IPS-15b (cell line): Measurements from ENCODE around the gene LRRC45.

Source experiments
- H3K27me3 ChIP-seq: one replicate; pipeline ENCODE4 v1.6.1; 2013; ENCODE audit warnings: low read length; ENCODE audit not compliant: control insufficient read depth, insufficient read depth
- H3K36me3 ChIP-seq: one replicate; pipeline ENCODE4 v1.6.1; 2013; ENCODE audit warnings: low read length; ENCODE audit not compliant: control insufficient read depth, insufficient read depth
- H3K4me1 ChIP-seq: one replicate; pipeline ENCODE4 v1.6.1; 2013; ENCODE audit warnings: mild to moderate bottlenecking, low read length; ENCODE audit not compliant: control insufficient read depth, insufficient read depth
- H3K4me3 ChIP-seq: one replicate; pipeline ENCODE4 v1.5.1; 2013; ENCODE audit warnings: low read depth, low read length
- H3K9ac ChIP-seq: one replicate; pipeline ENCODE4 v1.6.1; 2013; ENCODE audit warnings: low read depth, mild to moderate bottlenecking, low read length
- H3K9me3 ChIP-seq: one replicate; pipeline ENCODE4 v1.6.1; 2013; ENCODE audit warnings: mild to moderate bottlenecking, low read length; ENCODE audit not compliant: control insufficient read depth, insufficient read depth

LRRC45 gene

GRCh38 chr17:81984773-81985410 is 38.2 kb upstream of the LRRC45 start:
- Histone ChIP-seq H3K9ac (no peak overlapping the region), H3K4me1 (no peaks in the 10 kb centered on the region), H3K9me3 (no peaks in the 10 kb centered on the region), H3K4me3 (no peak overlapping the region), H3K27me3 (no peaks in the 10 kb centered on the region), H3K36me3 (peaks cover 27% of the 10 kb centered on the region)

- H3K9me3 ChIP-seq = no peaks in the 10 kb centered on the region
- H3K4me1 ChIP-seq = no peaks in the 10 kb centered on the region
- no peak overlapping the region for H3K4me3 ChIP-seq
- peaks cover 27% of the 10 kb centered on the region for H3K36me3 ChIP-seq
- H3K27me3 ChIP-seq = no peaks in the 10 kb centered on the region
- no peak overlapping the region for H3K9ac ChIP-seq
Observed at GRCh38 chr17:81986606-81987005, 36.5 kb upstream of the LRRC45 start.

GRCh38 chr17:81987161-81987770 is 35.8 kb upstream of the LRRC45 start:
- no peaks in the 10 kb centered on the region for H3K27me3 ChIP-seq
- no peak overlapping the region for H3K9ac ChIP-seq
- H3K4me3 ChIP-seq = no peak overlapping the region
- peaks cover 27% of the 10 kb centered on the region for H3K36me3 ChIP-seq
- no peaks in the 10 kb centered on the region for H3K4me1 ChIP-seq
- H3K9me3 ChIP-seq = no peaks in the 10 kb centered on the region

- Histone ChIP-seq H3K27me3 (no peaks in the 10 kb centered on the region), H3K4me1 (no peaks in the 10 kb centered on the region), H3K9ac (peak overlapping the region; percentile 47), H3K36me3 (peaks cover 4% of the 10 kb centered on the region), H3K9me3 (no peaks in the 10 kb centered on the region), H3K4me3 (no peak overlapping the region)
Observed at GRCh38 chr17:81990836-81991683, 32.0 kb upstream of the LRRC45 start.

GRCh38 chr17:81991684-81992305 is 31.3 kb upstream of the LRRC45 start:
- no peaks in the 10 kb centered on the region for H3K4me1 ChIP-seq
- no peak overlapping the region for H3K4me3 ChIP-seq
- H3K9ac ChIP-seq = peak overlapping the region; percentile 47
- no peaks in the 10 kb centered on the region for H3K9me3 ChIP-seq
- no peaks in the 10 kb centered on the region for H3K27me3 ChIP-seq
- H3K36me3 ChIP-seq = peaks cover 5% of the 10 kb centered on the region

- peaks cover 5% of the 10 kb centered on the region for H3K36me3 ChIP-seq
- H3K9me3 ChIP-seq = no peaks in the 10 kb centered on the region
- H3K9ac ChIP-seq = peak overlapping the region; percentile 47
- no peaks in the 10 kb centered on the region for H3K4me1 ChIP-seq
- no peak overlapping the region for H3K4me3 ChIP-seq
- H3K27me3 ChIP-seq = no peaks in the 10 kb centered on the region
Observed at GRCh38 chr17:81992306-81993102, 30.6 kb upstream of the LRRC45 start.

- H3K36me3 ChIP-seq = peaks cover 4% of the 10 kb centered on the region
- no peak overlapping the region for H3K9ac ChIP-seq
- no peaks in the 10 kb centered on the region for H3K9me3 ChIP-seq
- H3K27me3 ChIP-seq = no peaks in the 10 kb centered on the region
- H3K4me1 ChIP-seq = no peaks in the 10 kb centered on the region
- H3K4me3 ChIP-seq = no peak overlapping the region
Observed at GRCh38 chr17:81993729-81994592, 29.1 kb upstream of the LRRC45 start.

- no peak overlapping the region for H3K4me3 ChIP-seq
- H3K4me1 ChIP-seq = no peaks in the 10 kb centered on the region
- H3K27me3 ChIP-seq = no peaks in the 10 kb centered on the region
- H3K9ac ChIP-seq = no peak overlapping the region
- H3K9me3 ChIP-seq = no peaks in the 10 kb centered on the region
- peaks cover 4% of the 10 kb centered on the region for H3K36me3 ChIP-seq
Observed at GRCh38 chr17:81994593-81995462, 28.3 kb upstream of the LRRC45 start.

GRCh38 chr17:81995463-81996231 is 27.5 kb upstream of the LRRC45 start:
- Histone ChIP-seq H3K9ac (no peak overlapping the region), H3K27me3 (no peaks in the 10 kb centered on the region), H3K9me3 (no peaks in the 10 kb centered on the region), H3K36me3 (peaks cover 7% of the 10 kb centered on the region), H3K4me3 (no peak overlapping the region), H3K4me1 (no peaks in the 10 kb centered on the region)
